Measurements from ENCODE around the gene FHIT.

- TF ChIP-seq POLR2A (IDR thresholded peaks at IDR 0.05) = no peak
- no peak for TF ChIP-seq CTCF (IDR thresholded peaks at IDR 0.05)
Measured at GRCh38 chr3:60086811-60087210, 1164.4 kb downstream of the FHIT start.
